Activated T-helper 1 cell treated with anti-CD3 and anti-CD28 coated beads, Interleukin-12 subunit alpha, Interleukin-12 subunit beta, Interleukin-2, Interleukin-4 antibody, amounts not matched to agents 30 ng/mL and 10 ng/mL and 1 ng/mL, durations not matched to agents 14 hours and 24 hours and 36 hours (primary cell): Measurements from ENCODE around the gene MB21D2. TPM values are rescaled to one million over a fixed set of nuclear protein-coding genes. Genes with fewer than 3 reads are reported as not detected.
A peak's percentile ranks its signal among the peaks of the same experiment; 100 is the strongest.
"Not testable (repeated sequence)": the region's sequence is repeated elsewhere in the genome, so short reads cannot be mapped to it uniquely, and the experiment has no call there.

Source experiments
- DNase-seq: peaks from one replicate; pipeline ENCODE4 v3.0.0; 2021; ENCODE audit warnings: low spot score
- H3K27ac Mint-ChIP-seq: one replicate; pipeline ENCODE4 v1.8.0; 2021; ENCODE audit warnings: mild to moderate bottlenecking, mixed read lengths
- H3K27me3 Mint-ChIP-seq: one replicate; pipeline ENCODE4 v1.8.0; 2022; ENCODE audit warnings: mild to moderate bottlenecking, moderate library complexity, mixed read lengths; ENCODE audit not compliant: insufficient read depth
- H3K36me3 Mint-ChIP-seq: one replicate; pipeline ENCODE4 v1.8.0; 2021; ENCODE audit warnings: low read depth, mixed read lengths
- H3K4me1 Mint-ChIP-seq: one replicate; pipeline ENCODE4 v1.8.0; 2021; ENCODE audit warnings: low read depth, mixed read lengths
- H3K4me3 Mint-ChIP-seq: one replicate; pipeline ENCODE4 v1.8.0; 2021; ENCODE audit warnings: mild to moderate bottlenecking, moderate library complexity, mixed read lengths
- H3K9me3 Mint-ChIP-seq: one replicate; pipeline ENCODE4 v1.8.0; 2021; ENCODE audit warnings: mixed read lengths
- intact Hi-C: fragments of 100-400 bp; cut with micrococcal nuclease; formaldehyde crosslinking; loops from one replicate; pipeline ENCODE4 v1.15.1; 2024
- total RNA-seq: library from RNA; stranded (reverse); gene quantifications from 2 replicates; pipeline ENCODE4 v1.2.3, GENCODE V29; 2022

The MB21D2 gene, protein sequence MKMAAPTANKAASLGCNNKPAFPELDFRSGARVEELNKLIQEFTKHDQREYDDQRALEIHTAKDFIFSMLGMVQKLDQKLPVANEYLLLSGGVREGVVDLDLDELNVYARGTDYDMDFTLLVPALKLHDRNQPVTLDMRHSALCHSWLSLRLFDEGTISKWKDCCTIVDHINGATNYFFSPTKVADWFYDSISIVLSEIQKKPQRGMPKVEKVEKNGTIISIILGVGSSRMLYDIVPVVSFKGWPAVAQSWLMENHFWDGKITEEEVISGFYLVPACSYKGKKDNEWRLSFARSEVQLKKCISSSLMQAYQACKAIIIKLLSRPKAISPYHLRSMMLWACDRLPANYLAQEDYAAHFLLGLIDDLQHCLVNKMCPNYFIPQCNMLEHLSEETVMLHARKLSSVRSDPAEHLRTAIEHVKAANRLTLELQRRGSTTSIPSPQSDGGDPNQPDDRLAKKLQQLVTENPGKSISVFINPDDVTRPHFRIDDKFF
- total RNA-seq: 17.0 and 18.0 TPM in 2 replicates

DNA sequence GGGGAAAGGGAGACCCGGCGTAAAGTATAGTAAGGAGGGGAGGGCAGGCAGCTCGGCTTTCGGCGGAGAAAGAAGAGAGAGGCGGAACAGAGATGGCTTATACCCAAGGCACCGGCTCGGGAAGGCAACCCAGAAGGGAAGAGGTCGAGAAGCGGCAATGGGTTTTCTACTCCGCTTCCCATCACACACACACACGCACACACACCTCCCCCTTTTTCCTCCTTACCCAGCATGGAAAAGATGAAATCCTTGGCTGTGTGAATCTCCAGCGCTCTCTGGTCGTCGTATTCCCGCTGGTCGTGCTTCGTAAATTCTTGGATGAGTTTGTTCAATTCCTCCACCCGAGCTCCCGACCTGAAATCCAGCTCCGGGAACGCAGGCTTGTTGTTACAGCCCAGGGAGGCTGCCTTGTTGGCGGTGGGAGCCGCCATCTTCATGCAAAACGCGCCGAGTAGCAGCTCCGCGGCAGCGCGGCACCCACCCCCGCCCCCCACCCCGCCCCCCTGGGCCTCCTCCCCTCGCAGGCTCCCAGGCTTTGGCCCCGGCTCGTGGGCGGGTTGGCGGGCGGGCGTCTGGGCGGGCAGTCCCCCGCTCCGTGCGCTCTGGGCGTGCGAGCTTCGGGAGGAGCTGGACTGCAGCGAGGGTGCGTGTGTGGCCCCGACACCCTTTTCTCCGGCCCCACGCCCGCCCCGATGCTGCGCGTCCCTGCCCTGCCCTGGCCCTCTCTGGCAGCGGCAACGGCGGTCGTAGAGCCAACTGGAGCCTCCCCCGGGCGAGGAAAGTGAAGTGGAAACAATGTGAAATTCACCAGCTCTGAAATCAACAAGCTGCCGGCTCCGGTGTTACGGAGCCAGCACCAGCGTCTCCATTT, at the start of gene MB21D2:
TSS of gene MB21D2 (minus strand) at position 453 of the 871 bp plus-strand sequence. CDS start at position 437, 16 bp downstream.
- Mint-ChIP-seq H3K4me1 (peaks cover 46% of the 10 kb centered on the region), H3K27me3 (peaks cover 17% of the 10 kb centered on the region), H3K9me3 (no peaks in the 10 kb centered on the region), H3K27ac (peak within 1 kb of the TSS; percentile 96), H3K4me3 (peak within 1 kb of the TSS; percentile 95), H3K36me3 (peaks cover 13% of the 10 kb centered on the region)
- intact Hi-C loops: loop anchor here (1.0 to 5.0 kb wide), 10 partner anchors 17 to 350 kb away; no protein-coding TSS in a partner anchor
- peak; percentile 73 for DNase-seq

GRCh38 chr3:192964959-192965719, 47.5 kb upstream of the MB21D2 start:
- H3K9me3 Mint-ChIP-seq, H3K4me3 Mint-ChIP-seq, H3K27me3 Mint-ChIP-seq, intact Hi-C loops, H3K27ac Mint-ChIP-seq, H3K36me3 Mint-ChIP-seq, DNase-seq: not testable (repeated sequence)
- H3K4me1 Mint-ChIP-seq: peaks cover 12% of the 10 kb centered on the region

GRCh38 chr3:192959773-192960172, 42.1 kb upstream of the MB21D2 start:
- intact Hi-C loops: loop anchor here (5.0 kb wide), 1 partner anchor 83 kb away; no protein-coding TSS in a partner anchor
- Mint-ChIP-seq H3K4me3 (no peak overlapping the region), H3K4me1 (peaks cover 32% of the 10 kb centered on the region)

GRCh38 chr3:192958219-192958872, 40.7 kb upstream of the MB21D2 start:
- H3K36me3 Mint-ChIP-seq: peaks cover 2% of the 10 kb centered on the region
- peak overlapping the region; percentile 74 for H3K27ac Mint-ChIP-seq
- no peaks in the 10 kb centered on the region for H3K27me3 Mint-ChIP-seq
- H3K4me3 Mint-ChIP-seq: no peak overlapping the region
- H3K9me3 Mint-ChIP-seq: peaks cover 3% of the 10 kb centered on the region
- DNase-seq: no peak
- H3K4me1 Mint-ChIP-seq: peaks cover 32% of the 10 kb centered on the region
- intact Hi-C loops: loop anchor here (1.0 to 5.0 kb wide), 5 partner anchors 11 to 282 kb away; no protein-coding TSS in a partner anchor

More at GRCh38 chr3:192959773-192960172, 42.1 kb upstream of the MB21D2 start:
- Mint-ChIP-seq H3K27me3 (no peaks in the 10 kb centered on the region), H3K9me3 (peaks cover 3% of the 10 kb centered on the region), H3K27ac (peak overlapping the region; percentile 16), H3K36me3 (peaks cover 2% of the 10 kb centered on the region)
- DNase-seq: no peak

- peak overlapping the region; percentile 82 for H3K27ac Mint-ChIP-seq
These were observed 39.9 kb upstream of the MB21D2 start for GRCh38 chr3:192957441-192958021.

DNA sequence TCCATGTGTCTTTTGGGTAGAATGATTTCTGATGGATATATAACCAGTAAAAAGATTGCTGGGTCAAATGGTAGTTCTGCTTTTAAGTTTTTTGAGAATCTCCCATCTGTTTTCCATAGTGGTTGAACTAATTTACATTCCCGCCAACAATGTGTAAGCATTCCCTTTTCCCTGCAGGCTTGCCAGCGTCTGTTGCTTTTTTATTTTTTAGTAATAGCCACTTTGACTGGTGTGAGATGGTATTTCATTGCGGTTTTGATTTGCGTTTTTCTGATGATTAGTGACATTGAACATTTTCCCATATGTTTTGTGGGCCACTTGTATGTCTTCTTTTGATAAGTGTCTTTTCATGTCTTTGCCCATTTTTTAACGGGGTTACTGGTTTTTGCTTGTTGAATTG, 36.3 kb upstream of the MB21D2 start:
- Mint-ChIP-seq H3K27me3 (no peaks in the 10 kb centered on the region), H3K36me3 (no peaks in the 10 kb centered on the region), H3K4me3 (no peak overlapping the region), H3K27ac (no peak overlapping the region), H3K4me1 (peaks cover 24% of the 10 kb centered on the region), H3K9me3 (peaks cover under 1% of the 10 kb centered on the region)
- DNase-seq: no peak
- intact Hi-C loops: no loop called here

More at GRCh38 chr3:192957441-192958021, 39.9 kb upstream of the MB21D2 start:
- H3K27me3 Mint-ChIP-seq: no peaks in the 10 kb centered on the region
- peak overlapping the region; percentile 50 for H3K4me3 Mint-ChIP-seq
- peaks cover 3% of the 10 kb centered on the region for H3K9me3 Mint-ChIP-seq
- peaks cover 32% of the 10 kb centered on the region for H3K4me1 Mint-ChIP-seq
- intact Hi-C loops: loop anchor here (1.0 to 5.0 kb wide), 9 partner anchors 12 to 281 kb away; no protein-coding TSS in a partner anchor
- peaks cover 2% of the 10 kb centered on the region for H3K36me3 Mint-ChIP-seq
- peak; percentile 22 for DNase-seq

- Mint-ChIP-seq H3K4me1 (no peaks in the 10 kb centered on the region), H3K27ac (no peak overlapping the region), H3K4me3 (no peak overlapping the region), H3K36me3 (no peaks in the 10 kb centered on the region), H3K9me3 (no peaks in the 10 kb centered on the region), H3K27me3 (peaks cover 8% of the 10 kb centered on the region)
- DNase-seq: no peak
- intact Hi-C loops: no loop called here
These were observed 29.8 kb upstream of the MB21D2 start for GRCh38 chr3:192947421-192947820.

DNA sequence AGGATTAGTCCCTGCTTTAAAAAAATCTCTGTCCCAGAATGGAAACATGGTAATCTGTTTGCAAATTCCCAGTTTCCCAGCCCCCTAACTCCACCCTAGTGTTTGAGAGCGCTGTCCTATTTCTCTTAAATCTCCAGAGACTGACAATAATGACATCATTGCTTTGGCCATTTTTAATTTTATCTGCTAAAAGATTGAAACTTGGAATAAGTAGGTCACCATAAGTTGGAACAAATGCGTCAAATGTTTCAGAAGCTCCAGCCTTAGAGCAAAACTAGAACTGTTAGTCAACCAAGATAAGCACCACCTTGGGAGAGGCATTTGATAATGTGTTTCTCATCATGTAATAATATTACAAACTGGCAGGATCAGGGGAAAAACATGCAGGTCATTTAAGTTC, 25.7 kb upstream of the MB21D2 start:
- Mint-ChIP-seq H3K36me3 (no peaks in the 10 kb centered on the region), H3K27ac (no peak overlapping the region), H3K27me3 (peaks cover 18% of the 10 kb centered on the region)

GRCh38 chr3:192942625-192943024, 25.0 kb upstream of the MB21D2 start:
- DNase-seq: no peak
- no peak overlapping the region for H3K27ac Mint-ChIP-seq
- no peaks in the 10 kb centered on the region for H3K4me1 Mint-ChIP-seq
- H3K27me3 Mint-ChIP-seq: peaks cover 18% of the 10 kb centered on the region
- no peaks in the 10 kb centered on the region for H3K36me3 Mint-ChIP-seq
- H3K9me3 Mint-ChIP-seq: no peaks in the 10 kb centered on the region
- intact Hi-C loops: no loop called here
- H3K4me3 Mint-ChIP-seq: no peak overlapping the region

More for the DNA sequence above, 25.7 kb upstream of the MB21D2 start:
- intact Hi-C loops: no loop called here
- Mint-ChIP-seq H3K4me1 (no peaks in the 10 kb centered on the region), H3K4me3 (no peak overlapping the region), H3K9me3 (no peaks in the 10 kb centered on the region)
- DNase-seq: no peak

- Mint-ChIP-seq H3K27ac (no peak overlapping the region), H3K27me3 (peaks cover 15% of the 10 kb centered on the region)
- intact Hi-C loops: no loop called here
These were observed 22.5 kb upstream of the MB21D2 start for GRCh38 chr3:192940129-192940528.

DNA sequence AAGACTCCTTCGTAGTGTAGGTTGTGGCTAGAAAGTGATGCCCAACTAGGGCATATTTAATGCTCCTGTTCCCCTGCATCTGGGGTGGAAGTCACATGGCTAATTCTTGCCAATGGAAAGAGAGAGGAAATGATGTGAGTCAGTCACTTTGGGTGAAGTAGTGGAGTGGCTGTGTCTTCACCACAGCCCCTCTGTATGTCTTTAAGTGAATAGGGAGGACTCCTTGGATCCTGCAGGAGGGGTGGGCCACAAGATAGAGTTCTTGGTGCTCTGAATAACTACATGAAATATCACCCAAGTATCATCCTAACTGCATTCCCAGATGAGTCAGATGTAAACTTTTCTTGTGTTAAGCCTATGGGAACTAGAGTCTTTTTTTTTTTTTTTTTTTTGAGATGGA, 17.8 kb upstream of the MB21D2 start:
- peaks cover 12% of the 10 kb centered on the region for H3K4me1 Mint-ChIP-seq
- no peak overlapping the region for H3K27ac Mint-ChIP-seq
- H3K27me3 Mint-ChIP-seq: peaks cover 4% of the 10 kb centered on the region
- no peaks in the 10 kb centered on the region for H3K9me3 Mint-ChIP-seq
- H3K36me3 Mint-ChIP-seq: no peaks in the 10 kb centered on the region
- intact Hi-C loops: loop anchor here (2.0 kb wide), 1 partner anchor 21 kb away; no protein-coding TSS in a partner anchor
- no peak for DNase-seq
- H3K4me3 Mint-ChIP-seq: no peak overlapping the region

More at GRCh38 chr3:192940129-192940528, 22.5 kb upstream of the MB21D2 start:
- no peak for DNase-seq
- H3K36me3 Mint-ChIP-seq: no peaks in the 10 kb centered on the region
- H3K4me1 Mint-ChIP-seq: peaks cover 5% of the 10 kb centered on the region
- no peak overlapping the region for H3K4me3 Mint-ChIP-seq
- no peaks in the 10 kb centered on the region for H3K9me3 Mint-ChIP-seq
